Neural cell (in vitro differentiated cells): ENCODE measurements around the gene KIF16B. TPM values are rescaled to one million over a fixed set of nuclear protein-coding genes. Genes with fewer than 3 reads are reported as not detected.

Source experiments
- H2AFZ ChIP-seq: fragments of 200-600, 300-800 bp; sonication (generic), shearing (Covaris generic); 2 replicates; pipeline ENCODE4 v1.6.0; 2014; ENCODE audit warnings: low read depth, mild to moderate bottlenecking, antibody characterized with exemption, low read length, moderate library complexity
- H3F3A ChIP-seq: fragments of 200-600 bp; shearing (Covaris generic); 2 replicates; pipeline ENCODE4 v1.6.1; 2016; ENCODE audit warnings: mild to moderate bottlenecking, moderate library complexity, mixed read lengths, antibody characterized with exemption, low read length; ENCODE audit not compliant: insufficient read depth, poor library complexity, severe bottlenecking
- H3K27ac ChIP-seq: fragments of 200-600, 300-800 bp; sonication (generic), shearing (Covaris generic); 2 replicates; pipeline ENCODE4 v1.5.1; 2014; ENCODE audit warnings: mild to moderate bottlenecking, low read length, moderate library complexity
- H3K27me3 ChIP-seq: fragments of 300-800, 200-600 bp; sonication (generic), shearing (Covaris generic); 2 replicates; pipeline ENCODE4 v1.6.0; 2014; ENCODE audit warnings: mild to moderate bottlenecking, low read depth, low read length, moderate library complexity; ENCODE audit not compliant: insufficient read depth
- H3K36me3 ChIP-seq: fragments of 300-800, 200-600 bp; sonication (generic), shearing (Covaris generic); 2 replicates; pipeline ENCODE4 v1.5.1; 2014; ENCODE audit warnings: mild to moderate bottlenecking, antibody characterized with exemption, low read length, moderate library complexity; ENCODE audit not compliant: insufficient read depth
- H3K4me2 ChIP-seq: fragments of 300-800, 200-600 bp; sonication (generic), shearing (Covaris generic); 2 replicates; pipeline ENCODE4 v1.6.0; 2014; ENCODE audit warnings: mild to moderate bottlenecking, low read length
- H3K4me3 ChIP-seq: fragments of 300-800, 200-600 bp; sonication (generic), shearing (Covaris generic); 2 replicates; pipeline ENCODE4 v1.5.1; 2014; ENCODE audit warnings: mild to moderate bottlenecking, low read length, moderate library complexity
- H3K79me2 ChIP-seq: fragments of 200-600 bp; shearing (Covaris generic); replicated peaks from 2 replicates; pipeline ENCODE4 v1.6.0; 2014; ENCODE audit warnings: mild to moderate bottlenecking, low read length, moderate library complexity; ENCODE audit not compliant: insufficient read depth
- H3K9ac ChIP-seq: fragments of 300-800, 200-600 bp; sonication (generic), shearing (Covaris generic); 2 replicates; pipeline ENCODE4 v1.6.1; 2016; ENCODE audit warnings: mild to moderate bottlenecking, low read length, mixed read lengths
- H3K9me2 ChIP-seq: fragments of 200-600 bp; shearing (Covaris generic); 2 replicates; pipeline ENCODE4 v1.6.1; 2016; ENCODE audit warnings: mild to moderate bottlenecking, low read length, mixed read lengths; ENCODE audit not compliant: insufficient read depth
- H3K9me3 ChIP-seq: fragments of 200-600, 300-800 bp; sonication (generic), shearing (Covaris generic); 2 replicates; pipeline ENCODE4 v1.6.1; 2016; ENCODE audit warnings: mild to moderate bottlenecking, mixed run types, low read length, moderate library complexity, mixed read lengths
- H4K20me1 ChIP-seq: fragments of 200-600 bp; shearing (Covaris generic); 2 replicates; pipeline ENCODE4 v1.6.1; 2016; ENCODE audit warnings: mild to moderate bottlenecking, mixed run types; ENCODE audit not compliant: insufficient read depth
- CTCF ChIP-seq: fragments of 450-650 bp; IDR thresholded peaks from 2 replicates; pipeline ENCODE4 v1.5.1; 2014; ENCODE audit warnings: antibody characterized with exemption, mild to moderate bottlenecking, moderate library complexity; ENCODE audit not compliant: poor library complexity, severe bottlenecking
- EP300 ChIP-seq: fragments of 450-650 bp; conservative IDR thresholded peaks from 2 replicates; pipeline ENCODE4 v1.6.1; 2014; ENCODE audit warnings: antibody characterized with exemption, mild to moderate bottlenecking, moderate library complexity; ENCODE audit not compliant: poor library complexity, severe bottlenecking
- EZH2 ChIP-seq: fragments of 200-600, 300-800 bp; shearing (Covaris generic), sonication (generic); IDR thresholded peaks from 2 replicates; pipeline ENCODE4 v1.6.1; 2014; ENCODE audit warnings: antibody characterized with exemption, low read length, borderline replicate concordance, mild to moderate bottlenecking; ENCODE audit not compliant: insufficient read depth, poor library complexity, severe bottlenecking
- MXI1 ChIP-seq: fragments of 450-650 bp; conservative IDR thresholded peaks from 2 replicates; pipeline ENCODE4 v1.6.1; 2014; ENCODE audit warnings: antibody characterized with exemption, mild to moderate bottlenecking; ENCODE audit not compliant: poor library complexity, severe bottlenecking
- POLR2AphosphoS5 ChIP-seq: IDR thresholded peaks from 2 replicates; pipeline ENCODE4 v1.6.1; 2012
- RAD21 ChIP-seq: fragments of 450-650 bp; conservative IDR thresholded peaks from 2 replicates; pipeline ENCODE4 v1.6.1; 2014; ENCODE audit warnings: antibody characterized with exemption, mild to moderate bottlenecking, moderate library complexity
- REST ChIP-seq: IDR thresholded peaks from 2 replicates; pipeline ENCODE4 v1.6.1; 2012; ENCODE audit warnings: borderline replicate concordance
- SMC3 ChIP-seq: fragments of 450-650 bp; conservative IDR thresholded peaks from 2 replicates; pipeline ENCODE4 v1.6.1; 2014; ENCODE audit warnings: antibody characterized with exemption, mild to moderate bottlenecking, moderate library complexity; ENCODE audit not compliant: poor library complexity
- TAF1 ChIP-seq: IDR thresholded peaks from 2 replicates; pipeline ENCODE4 v1.6.1; 2012; ENCODE audit warnings: low read depth
- polyA plus RNA-seq: library from polyadenylated mRNA; depleted of rRNA; stranded (reverse); fragments of >200 nt; gene quantifications from 2 replicates; pipeline ENCODE4 v1.2.3, GENCODE V29; 2014

The KIF16B gene
- polyA plus RNA-seq, 1 donor from 2014 or later: 3.8 TPM

DNA sequence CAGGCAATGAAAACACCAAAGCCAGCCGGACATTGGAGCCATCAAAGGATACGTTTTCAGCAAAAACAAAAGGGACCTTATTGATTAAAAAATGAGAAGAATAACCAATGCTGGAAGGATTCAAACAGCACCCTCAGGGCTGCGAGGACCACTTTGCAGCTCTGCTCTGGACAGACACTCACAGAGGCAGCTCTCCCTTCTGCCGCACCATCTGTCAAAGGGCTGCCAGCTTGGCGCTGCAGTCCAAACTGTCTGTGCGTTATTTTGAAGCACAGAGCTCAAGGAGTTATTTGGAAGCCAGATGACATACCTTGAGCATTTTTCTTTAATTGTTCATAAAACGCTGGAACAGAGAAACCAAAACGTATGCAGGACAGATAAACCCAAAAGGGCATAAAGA, 85.2 kb downstream of the KIF16B start:
- no peaks in the 10 kb centered on the region for H3K27me3 ChIP-seq
- H4K20me1 ChIP-seq: no peaks in the 10 kb centered on the region
- no peak for TF ChIP-seq MXI1
- no peak for TF ChIP-seq TAF1
- no peak for TF ChIP-seq SMC3
- no peak for TF ChIP-seq CTCF
- TF ChIP-seq REST: no peak
- no peak for TF ChIP-seq EP300
- TF ChIP-seq EZH2: no peak
- no peak for TF ChIP-seq POLR2AphosphoS5
- TF ChIP-seq RAD21: no peak
- no peaks in the 10 kb centered on the region for H3K79me2 ChIP-seq
- no peak overlapping the region for H2AFZ ChIP-seq
- no peaks in the 10 kb centered on the region for H3K36me3 ChIP-seq
- no peak overlapping the region for H3K4me3 ChIP-seq
- H3K27ac ChIP-seq: no peak overlapping the region
- H3K4me2 ChIP-seq: no peak overlapping the region
- no peaks in the 10 kb centered on the region for H3F3A ChIP-seq
- H3K9ac ChIP-seq: no peak overlapping the region
- H3K9me3 ChIP-seq: no peaks in the 10 kb centered on the region
- no peaks in the 10 kb centered on the region for H3K9me2 ChIP-seq

- Histone ChIP-seq H3K9me2 (no peaks in the 10 kb centered on the region), H3K4me3 (no peak overlapping the region), H3F3A (no peaks in the 10 kb centered on the region), H2AFZ (no peak overlapping the region), H3K79me2 (no peaks in the 10 kb centered on the region), H3K9me3 (no peaks in the 10 kb centered on the region), H3K27ac (no peak overlapping the region), H3K36me3 (no peaks in the 10 kb centered on the region), H3K4me2 (no peak overlapping the region), H4K20me1 (no peaks in the 10 kb centered on the region), H3K27me3 (no peaks in the 10 kb centered on the region), H3K9ac (no peak overlapping the region)
- no peak for TF ChIP-seq EP300
- no peak for TF ChIP-seq CTCF
- no peak for TF ChIP-seq POLR2AphosphoS5
These were observed 86.7 kb downstream of the KIF16B start for GRCh38 chr20:16486532-16486931.
